Measurements from ENCODE around the gene ANXA9.

DNA sequence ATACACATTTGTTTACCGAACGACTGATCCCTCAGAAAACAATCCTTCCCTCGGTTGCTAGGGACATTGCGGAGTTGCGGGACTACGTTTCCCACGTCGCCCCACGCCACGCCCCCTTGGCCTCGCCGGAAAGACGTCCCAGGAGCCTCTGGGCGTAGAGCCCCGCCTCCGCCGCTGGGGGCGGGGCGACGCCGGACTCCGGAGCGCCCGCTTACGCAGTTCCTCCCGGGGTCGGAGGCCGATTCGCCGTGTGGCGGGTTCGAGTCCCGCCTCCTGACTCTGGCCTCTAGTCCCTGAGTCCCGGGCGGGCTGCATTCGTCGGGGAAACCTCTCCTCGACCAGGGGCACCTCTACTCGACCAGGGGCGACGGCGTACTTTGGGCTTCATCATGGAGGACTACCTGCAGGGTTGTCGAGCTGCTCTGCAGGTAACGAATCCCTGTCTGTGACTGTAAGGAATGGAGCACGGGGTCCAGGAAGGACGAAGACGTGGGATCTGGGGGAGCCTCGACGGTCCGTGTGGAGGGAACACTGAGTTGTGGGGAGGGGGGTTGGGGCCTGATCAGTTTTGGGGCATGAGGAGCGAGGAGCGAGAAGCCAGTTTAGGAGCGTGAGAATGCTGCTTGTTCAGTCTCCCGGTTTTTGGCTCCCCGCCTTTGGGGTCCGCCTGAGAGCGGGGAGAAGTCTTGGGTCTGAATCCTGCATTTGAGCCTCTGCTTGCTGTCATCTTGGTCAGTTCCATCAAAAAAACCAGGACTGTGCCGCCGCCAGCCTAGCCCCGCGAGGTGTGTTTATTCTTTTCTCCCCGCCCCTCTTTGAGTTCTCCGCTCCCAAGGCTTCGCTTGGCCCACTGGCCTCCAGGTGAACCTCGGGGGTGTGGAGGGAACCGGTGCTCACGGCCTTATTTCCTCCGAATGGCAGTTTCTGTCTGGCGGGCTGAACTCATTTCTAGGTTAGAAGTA, 26.4 kb downstream of the ANXA9 start, which contains the start of gene PRUNE1:
- TF ChIP-seq EZH2 (IDR thresholded peaks at IDR 0.05; ENCODE audit: borderline replicate concordance, low read length): no peak
- TF ChIP-seq, protein P1, sequence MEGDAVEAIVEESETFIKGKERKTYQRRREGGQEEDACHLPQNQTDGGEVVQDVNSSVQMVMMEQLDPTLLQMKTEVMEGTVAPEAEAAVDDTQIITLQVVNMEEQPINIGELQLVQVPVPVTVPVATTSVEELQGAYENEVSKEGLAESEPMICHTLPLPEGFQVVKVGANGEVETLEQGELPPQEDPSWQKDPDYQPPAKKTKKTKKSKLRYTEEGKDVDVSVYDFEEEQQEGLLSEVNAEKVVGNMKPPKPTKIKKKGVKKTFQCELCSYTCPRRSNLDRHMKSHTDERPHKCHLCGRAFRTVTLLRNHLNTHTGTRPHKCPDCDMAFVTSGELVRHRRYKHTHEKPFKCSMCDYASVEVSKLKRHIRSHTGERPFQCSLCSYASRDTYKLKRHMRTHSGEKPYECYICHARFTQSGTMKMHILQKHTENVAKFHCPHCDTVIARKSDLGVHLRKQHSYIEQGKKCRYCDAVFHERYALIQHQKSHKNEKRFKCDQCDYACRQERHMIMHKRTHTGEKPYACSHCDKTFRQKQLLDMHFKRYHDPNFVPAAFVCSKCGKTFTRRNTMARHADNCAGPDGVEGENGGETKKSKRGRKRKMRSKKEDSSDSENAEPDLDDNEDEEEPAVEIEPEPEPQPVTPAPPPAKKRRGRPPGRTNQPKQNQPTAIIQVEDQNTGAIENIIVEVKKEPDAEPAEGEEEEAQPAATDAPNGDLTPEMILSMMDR (IDR thresholded peaks at IDR 0.05; ENCODE audit: low read length): no peak
